ENCODE measurements around the gene MCRIP1.

MCRIP1 gene

DNA sequence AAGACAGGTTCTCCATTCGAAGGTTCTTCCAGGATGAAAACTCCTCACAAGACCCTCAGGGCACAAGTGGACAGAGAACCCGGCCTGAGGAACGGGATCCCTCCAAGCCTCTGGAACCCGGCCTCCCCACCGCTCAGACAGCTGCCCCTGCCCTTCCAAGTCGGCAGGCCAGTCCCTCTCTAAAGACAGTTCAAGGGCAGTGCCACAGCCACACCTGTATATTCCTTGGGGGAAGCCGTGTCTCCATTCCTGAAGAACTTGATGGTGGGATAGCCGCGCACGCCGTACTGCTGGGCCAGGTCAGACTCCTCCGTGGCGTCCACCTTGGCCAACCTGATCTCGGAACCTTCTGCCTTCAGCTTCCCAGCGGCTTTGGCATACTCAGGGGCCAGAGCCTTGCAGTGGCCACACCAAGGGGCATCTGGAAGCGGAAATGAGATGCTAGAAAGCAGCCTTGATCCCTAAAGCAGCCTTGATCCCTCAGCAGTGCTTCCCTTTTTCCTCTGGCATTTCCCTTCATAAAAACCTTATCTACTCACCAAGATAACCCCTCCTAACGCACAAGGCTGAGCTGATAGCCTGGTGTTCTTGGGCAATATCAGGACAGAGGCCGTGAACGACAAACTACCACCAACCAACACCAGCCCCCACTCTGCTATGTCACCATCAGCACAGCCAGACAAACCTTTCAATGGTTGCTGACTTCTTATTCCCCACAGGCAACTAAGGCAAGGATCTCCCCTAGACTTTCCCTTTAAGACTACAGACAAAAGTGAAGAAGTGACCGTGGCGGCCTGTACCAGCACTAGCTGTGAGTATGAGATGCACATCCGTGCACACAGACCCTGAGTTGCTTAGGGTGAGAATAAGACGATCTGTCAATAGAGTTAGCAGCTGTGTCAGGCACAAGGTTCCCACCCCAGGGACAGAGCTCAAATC, 26.1 kb upstream of the MCRIP1 start:
- Histone ChIP-seq H3K4me2 (ENCODE audit: low read depth, low read length, poor library complexity, severe bottlenecking) (peak overlapping the region; percentile 81), H3K36me3 (ENCODE audit: low read length) (peaks cover 5% of the 10 kb centered on the region), H3K9ac (ENCODE audit: low read length) (peak overlapping the region; percentile 90), H3K79me2 (ENCODE audit: insufficient read depth, low read length) (peaks cover 59% of the 10 kb centered on the region), H3K27me3 (ENCODE audit: low read length) (no peaks in the 10 kb centered on the region), H3K9me3 (ENCODE audit: insufficient read depth, low read length) (no peaks in the 10 kb centered on the region), H2AFZ (ENCODE audit: low read depth, low read length, severe bottlenecking) (no peak overlapping the region), H3K4me3 (ENCODE audit: insufficient read depth, low read length, poor library complexity, severe bottlenecking) (peak overlapping the region; percentile 87), H3F3A (ENCODE audit: insufficient read depth) (peaks cover 4% of the 10 kb centered on the region; the same call in 1 of the 2 replicates), H3K9me2 (replicated peaks; ENCODE audit: insufficient read depth, low read length) (no peaks in the 10 kb centered on the region), H4K20me1 (ENCODE audit: low read depth, low read length) (0 out of 2 replicates have a peak, but pooled peaks cover 3% of the 10 kb centered on the region), H3K27ac (ENCODE audit: low read depth, low read length) (peak overlapping the region; percentile 54)
- TF ChIP-seq, protein P1, sequence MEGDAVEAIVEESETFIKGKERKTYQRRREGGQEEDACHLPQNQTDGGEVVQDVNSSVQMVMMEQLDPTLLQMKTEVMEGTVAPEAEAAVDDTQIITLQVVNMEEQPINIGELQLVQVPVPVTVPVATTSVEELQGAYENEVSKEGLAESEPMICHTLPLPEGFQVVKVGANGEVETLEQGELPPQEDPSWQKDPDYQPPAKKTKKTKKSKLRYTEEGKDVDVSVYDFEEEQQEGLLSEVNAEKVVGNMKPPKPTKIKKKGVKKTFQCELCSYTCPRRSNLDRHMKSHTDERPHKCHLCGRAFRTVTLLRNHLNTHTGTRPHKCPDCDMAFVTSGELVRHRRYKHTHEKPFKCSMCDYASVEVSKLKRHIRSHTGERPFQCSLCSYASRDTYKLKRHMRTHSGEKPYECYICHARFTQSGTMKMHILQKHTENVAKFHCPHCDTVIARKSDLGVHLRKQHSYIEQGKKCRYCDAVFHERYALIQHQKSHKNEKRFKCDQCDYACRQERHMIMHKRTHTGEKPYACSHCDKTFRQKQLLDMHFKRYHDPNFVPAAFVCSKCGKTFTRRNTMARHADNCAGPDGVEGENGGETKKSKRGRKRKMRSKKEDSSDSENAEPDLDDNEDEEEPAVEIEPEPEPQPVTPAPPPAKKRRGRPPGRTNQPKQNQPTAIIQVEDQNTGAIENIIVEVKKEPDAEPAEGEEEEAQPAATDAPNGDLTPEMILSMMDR (IDR thresholded peaks at IDR 0.05; ENCODE audit: insufficient read depth, low read length, poor library complexity, severe bottlenecking), result no peak
- TF ChIP-seq EZH2phosphoT487 (conservative IDR thresholded peaks at IDR 0.05; ENCODE audit: low read length), result no peak

DNA sequence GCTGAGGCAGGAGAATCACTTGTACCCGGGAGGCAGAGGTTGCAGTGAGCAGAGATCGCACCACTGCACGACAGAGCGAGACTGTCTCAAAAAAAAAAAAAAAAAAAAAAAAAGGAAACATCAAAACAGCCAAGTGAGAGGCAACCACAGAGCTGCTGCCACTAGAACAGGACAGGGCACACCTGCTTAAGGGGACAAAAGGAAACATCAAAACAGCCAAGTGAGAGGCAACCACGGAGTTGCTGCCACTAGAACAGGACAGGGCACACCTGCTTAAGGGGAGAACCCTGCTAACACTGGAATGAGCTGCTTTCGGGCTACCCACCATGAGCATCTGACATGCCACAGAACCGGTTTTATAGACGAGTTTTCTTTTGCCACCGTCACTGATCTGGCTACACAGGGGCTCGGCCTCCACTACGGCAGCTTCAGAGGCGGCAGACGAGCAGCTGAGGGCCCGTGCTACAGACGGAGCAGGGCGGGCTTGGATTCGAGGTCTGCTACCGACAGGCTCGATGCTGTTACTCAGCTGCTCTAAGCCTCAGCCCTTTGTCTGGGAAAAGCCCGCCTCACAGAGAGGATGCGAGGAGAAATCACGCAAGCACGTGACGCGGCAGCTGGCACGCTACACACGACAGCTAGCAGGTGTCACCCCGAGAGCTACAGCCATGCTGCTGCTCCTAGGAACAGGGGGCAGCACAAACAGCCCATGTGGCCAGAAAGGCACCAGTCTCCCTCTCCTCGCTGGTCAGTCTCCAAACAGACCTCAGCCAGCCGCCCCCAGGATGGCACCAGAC, 25.3 kb upstream of the MCRIP1 start:
- H3F3A ChIP-seq (ENCODE audit: insufficient read depth), result peaks cover 4% of the 10 kb centered on the region; the same call in 1 of the 2 replicates
- no peak overlapping the region; the same call in 1 of the 2 replicates for H3K9ac ChIP-seq (ENCODE audit: low read length)
- H3K27ac ChIP-seq (ENCODE audit: low read depth, low read length), result no peak overlapping the region

DNA sequence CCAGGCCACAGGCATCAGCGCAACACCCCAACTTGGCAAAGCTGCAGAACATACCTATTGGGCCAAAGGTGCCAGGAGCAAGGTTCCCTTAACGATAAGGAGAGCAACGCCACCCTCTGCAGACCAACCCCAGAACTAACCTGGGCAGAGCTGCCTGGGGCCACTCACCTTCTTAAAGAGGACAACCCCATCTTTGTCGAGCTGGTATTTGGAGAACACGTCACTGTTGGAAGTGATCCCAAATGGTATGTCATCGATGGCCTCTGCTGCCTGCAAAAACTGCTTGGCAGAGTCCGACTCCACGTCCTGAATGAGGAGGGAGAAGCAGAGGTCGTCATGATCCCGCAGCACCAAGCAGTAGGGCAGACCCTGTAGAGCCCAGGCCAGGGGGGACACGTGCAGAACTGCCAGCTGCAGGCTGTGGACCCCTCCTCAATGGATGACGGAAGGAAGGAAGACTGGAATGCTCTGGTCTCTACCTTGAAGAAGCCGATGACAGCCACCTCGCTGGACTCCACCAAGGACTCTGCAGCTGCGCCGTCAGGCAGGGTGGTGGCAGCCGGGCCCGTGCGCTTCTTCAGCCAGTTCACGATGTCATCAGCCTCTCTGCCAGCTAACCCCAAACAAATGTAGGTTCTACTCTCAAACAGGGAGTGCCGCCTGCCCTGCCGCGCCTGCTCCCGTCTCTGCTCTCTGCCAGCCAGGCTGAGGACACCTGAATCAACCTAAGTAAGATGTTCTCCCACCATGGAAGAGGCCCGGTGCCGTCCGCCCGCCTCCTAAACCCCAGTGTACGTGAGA, 22.1 kb upstream of the MCRIP1 start:
- H3F3A ChIP-seq (ENCODE audit: insufficient read depth), result no peaks in the 10 kb centered on the region

More for the DNA sequence above, 25.3 kb upstream of the MCRIP1 start:
- peaks cover 5% of the 10 kb centered on the region for H3K36me3 ChIP-seq (ENCODE audit: low read length)
- no peak overlapping the region for H3K4me3 ChIP-seq (ENCODE audit: insufficient read depth, low read length, poor library complexity, severe bottlenecking)
- no peaks in the 10 kb centered on the region for H3K9me2 ChIP-seq (replicated peaks; ENCODE audit: insufficient read depth, low read length)
- H3K79me2 ChIP-seq (ENCODE audit: insufficient read depth, low read length), result peaks cover 56% of the 10 kb centered on the region
- H4K20me1 ChIP-seq (ENCODE audit: low read depth, low read length), result 0 out of 2 replicates have a peak, but pooled peaks cover 3% of the 10 kb centered on the region
- H3K4me2 ChIP-seq (ENCODE audit: low read depth, low read length, poor library complexity, severe bottlenecking), result peak overlapping the region; percentile 81
- no peak for TF ChIP-seq EZH2phosphoT487 (conservative IDR thresholded peaks at IDR 0.05; ENCODE audit: low read length)
- TF ChIP-seq, protein P1 (IDR thresholded peaks at IDR 0.05; ENCODE audit: insufficient read depth, low read length, poor library complexity, severe bottlenecking), result no peak
- H2AFZ ChIP-seq (ENCODE audit: low read depth, low read length, severe bottlenecking), result no peak overlapping the region
- H3K9me3 ChIP-seq (ENCODE audit: insufficient read depth, low read length), result no peaks in the 10 kb centered on the region
- no peaks in the 10 kb centered on the region for H3K27me3 ChIP-seq (ENCODE audit: low read length)

More for the DNA sequence above, 22.1 kb upstream of the MCRIP1 start:
- Histone ChIP-seq H3K9me3 (ENCODE audit: insufficient read depth, low read length) (no peaks in the 10 kb centered on the region), H3K4me3 (ENCODE audit: insufficient read depth, low read length, poor library complexity, severe bottlenecking) (no peak overlapping the region), H3K36me3 (ENCODE audit: low read length) (peaks cover 10% of the 10 kb centered on the region), H3K9ac (ENCODE audit: low read length) (no peak overlapping the region), H3K27me3 (ENCODE audit: low read length) (no peaks in the 10 kb centered on the region), H4K20me1 (ENCODE audit: low read depth, low read length) (0 out of 2 replicates have a peak, but pooled peaks cover 3% of the 10 kb centered on the region), H3K4me2 (ENCODE audit: low read depth, low read length, poor library complexity, severe bottlenecking) (no peak overlapping the region), H3K79me2 (ENCODE audit: insufficient read depth, low read length) (peaks cover 37% of the 10 kb centered on the region), H3K27ac (ENCODE audit: low read depth, low read length) (no peak overlapping the region), H3K9me2 (replicated peaks; ENCODE audit: insufficient read depth, low read length) (no peaks in the 10 kb centered on the region), H2AFZ (ENCODE audit: low read depth, low read length, severe bottlenecking) (no peak overlapping the region)
- TF ChIP-seq, protein P1 (IDR thresholded peaks at IDR 0.05; ENCODE audit: insufficient read depth, low read length, poor library complexity, severe bottlenecking), result no peak
- no peak for TF ChIP-seq EZH2phosphoT487 (conservative IDR thresholded peaks at IDR 0.05; ENCODE audit: low read length)

Data from SU-DHL-6 (cell line).